ENCODE measurements around the gene NPAS3. TPM values are rescaled to one million over a fixed set of nuclear protein-coding genes. Genes with fewer than 3 reads are reported as not detected.

NPAS3 gene
- total RNA-seq, 1 donor from 2014 or later, result not detected

- H3K27me3 Mint-ChIP-seq (ENCODE audit: insufficient read depth, low read depth), result peaks cover 5% of the 10 kb centered on the region
- Histone ChIP-seq H3K4me1 (peaks cover 13% of the 10 kb centered on the region), H3F3A (ENCODE audit: low read depth) (no peaks in the 10 kb centered on the region), H3K9ac (no peak overlapping the region), H3K4me3 (no peak overlapping the region), H2AFZ (replicated peaks) (no peak overlapping the region), H4K20me1 (ENCODE audit: low read depth) (no peaks in the 10 kb centered on the region), H3K4me2 (no peak overlapping the region), H3K27me3 (no peaks in the 10 kb centered on the region), H3K36me3 (no peaks in the 10 kb centered on the region), H3K9me3 (ENCODE audit: low read depth) (no peaks in the 10 kb centered on the region), H3K27ac (no peak overlapping the region), H3K79me2 (ENCODE audit: low read depth) (no peaks in the 10 kb centered on the region)
- peaks cover 35% of the 10 kb centered on the region for H3K4me1 Mint-ChIP-seq
- H3K27ac Mint-ChIP-seq, result no peak overlapping the region
- no peak overlapping the region for H3K4me3 Mint-ChIP-seq
- TF ChIP-seq EZH2phosphoT487 (IDR thresholded peaks at IDR 0.05) (no peak), EZH2 (IDR thresholded peaks at IDR 0.05) (no peak)
- TF ChIP-seq, protein P1, sequence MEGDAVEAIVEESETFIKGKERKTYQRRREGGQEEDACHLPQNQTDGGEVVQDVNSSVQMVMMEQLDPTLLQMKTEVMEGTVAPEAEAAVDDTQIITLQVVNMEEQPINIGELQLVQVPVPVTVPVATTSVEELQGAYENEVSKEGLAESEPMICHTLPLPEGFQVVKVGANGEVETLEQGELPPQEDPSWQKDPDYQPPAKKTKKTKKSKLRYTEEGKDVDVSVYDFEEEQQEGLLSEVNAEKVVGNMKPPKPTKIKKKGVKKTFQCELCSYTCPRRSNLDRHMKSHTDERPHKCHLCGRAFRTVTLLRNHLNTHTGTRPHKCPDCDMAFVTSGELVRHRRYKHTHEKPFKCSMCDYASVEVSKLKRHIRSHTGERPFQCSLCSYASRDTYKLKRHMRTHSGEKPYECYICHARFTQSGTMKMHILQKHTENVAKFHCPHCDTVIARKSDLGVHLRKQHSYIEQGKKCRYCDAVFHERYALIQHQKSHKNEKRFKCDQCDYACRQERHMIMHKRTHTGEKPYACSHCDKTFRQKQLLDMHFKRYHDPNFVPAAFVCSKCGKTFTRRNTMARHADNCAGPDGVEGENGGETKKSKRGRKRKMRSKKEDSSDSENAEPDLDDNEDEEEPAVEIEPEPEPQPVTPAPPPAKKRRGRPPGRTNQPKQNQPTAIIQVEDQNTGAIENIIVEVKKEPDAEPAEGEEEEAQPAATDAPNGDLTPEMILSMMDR (IDR thresholded peaks at IDR 0.05), result no peak
- no peaks in the 10 kb centered on the region for H3K36me3 Mint-ChIP-seq
- no peak for DNase-seq (ENCODE audit: low spot score)
- no peaks in the 10 kb centered on the region for H3K9me3 Mint-ChIP-seq
These were observed 591.4 kb downstream of the NPAS3 start for GRCh38 chr14:33529787-33530757.

DNA sequence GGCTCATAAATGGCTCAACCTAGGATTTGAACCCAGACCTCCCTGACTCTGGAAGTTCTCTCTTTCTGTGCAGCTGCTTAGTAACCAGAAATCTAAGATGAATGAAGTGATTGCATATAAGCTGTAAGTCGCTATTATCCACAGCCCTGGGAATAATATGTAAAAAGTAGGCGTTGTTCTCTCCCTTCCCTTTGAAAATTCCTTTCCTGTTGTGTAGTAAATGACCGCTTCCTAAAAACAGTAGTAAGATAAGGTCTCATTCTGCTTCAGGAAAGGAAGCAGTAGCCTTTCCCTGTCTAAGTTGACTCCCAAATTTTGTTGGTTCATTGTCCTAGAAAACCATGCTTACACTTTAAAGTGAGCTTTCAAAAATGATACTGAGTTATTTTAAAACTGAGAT, 593.9 kb downstream of the NPAS3 start:
- no peaks in the 10 kb centered on the region for H3K9me3 ChIP-seq (ENCODE audit: low read depth)
- H3K27ac Mint-ChIP-seq, result no peak overlapping the region

DNA sequence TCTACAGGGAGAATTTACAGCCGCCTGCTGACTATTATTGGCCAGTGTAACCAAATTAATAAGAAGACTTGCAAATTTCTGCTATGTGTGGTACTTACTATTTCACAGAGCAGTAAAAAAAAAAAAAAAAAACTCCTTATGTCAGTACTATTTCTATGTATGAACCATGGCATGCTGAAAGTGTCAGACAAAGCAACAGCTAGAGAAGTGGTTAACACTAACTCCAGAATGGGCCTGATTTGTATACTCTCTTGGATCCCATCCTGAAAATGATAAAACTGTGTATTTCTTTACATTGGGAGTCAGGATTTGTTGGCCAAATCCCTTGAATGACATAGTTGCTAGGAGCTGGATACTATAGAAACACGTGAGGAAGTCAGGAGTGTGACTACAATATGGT, 595.4 kb downstream of the NPAS3 start:
- no peak overlapping the region for H3K4me2 ChIP-seq
- no peaks in the 10 kb centered on the region for H3K4me1 ChIP-seq
- Mint-ChIP-seq H3K27me3 (ENCODE audit: insufficient read depth, low read depth) (no peaks in the 10 kb centered on the region), H3K27ac (no peak overlapping the region), H3K36me3 (no peaks in the 10 kb centered on the region), H3K9me3 (no peaks in the 10 kb centered on the region), H3K4me3 (no peak overlapping the region), H3K4me1 (peaks cover 17% of the 10 kb centered on the region)
- H2AFZ ChIP-seq (replicated peaks), result peak overlapping the region; percentile 13
- H3K27me3 ChIP-seq, result no peaks in the 10 kb centered on the region
- H3K36me3 ChIP-seq, result no peaks in the 10 kb centered on the region
- H3K4me3 ChIP-seq, result no peak overlapping the region
- H3K9me3 ChIP-seq (ENCODE audit: low read depth), result no peaks in the 10 kb centered on the region
- no peaks in the 10 kb centered on the region for H3K79me2 ChIP-seq (ENCODE audit: low read depth)
- H3K9ac ChIP-seq, result no peak overlapping the region
- no peaks in the 10 kb centered on the region for H4K20me1 ChIP-seq (ENCODE audit: low read depth)
- DNase-seq (ENCODE audit: low spot score), result no peak
- H3K27ac ChIP-seq, result no peak overlapping the region
- TF ChIP-seq EZH2 (IDR thresholded peaks at IDR 0.05), result no peak
- no peak for TF ChIP-seq EZH2phosphoT487 (IDR thresholded peaks at IDR 0.05)
- TF ChIP-seq, protein P1 (IDR thresholded peaks at IDR 0.05), result no peak
- H3F3A ChIP-seq (ENCODE audit: low read depth), result no peaks in the 10 kb centered on the region

More for the DNA sequence above, 593.9 kb downstream of the NPAS3 start:
- no peaks in the 10 kb centered on the region for H3K27me3 ChIP-seq
- TF ChIP-seq EZH2 (IDR thresholded peaks at IDR 0.05) (no peak), EZH2phosphoT487 (IDR thresholded peaks at IDR 0.05) (no peak)
- TF ChIP-seq, protein P1 (IDR thresholded peaks at IDR 0.05), result no peak
- H3K9ac ChIP-seq, result no peak overlapping the region
- no peaks in the 10 kb centered on the region for H3K79me2 ChIP-seq (ENCODE audit: low read depth)
- H3K36me3 ChIP-seq, result no peaks in the 10 kb centered on the region
- peaks cover 13% of the 10 kb centered on the region for H3K4me1 ChIP-seq
- peaks cover 23% of the 10 kb centered on the region for H3K4me1 Mint-ChIP-seq
- peaks cover 5% of the 10 kb centered on the region for H3K27me3 Mint-ChIP-seq (ENCODE audit: insufficient read depth, low read depth)
- H3K4me3 ChIP-seq, result no peak overlapping the region
- H3K36me3 Mint-ChIP-seq, result no peaks in the 10 kb centered on the region
- H3F3A ChIP-seq (ENCODE audit: low read depth), result no peaks in the 10 kb centered on the region
- H2AFZ ChIP-seq (replicated peaks), result no peak overlapping the region
- no peak for DNase-seq (ENCODE audit: low spot score)
- no peak overlapping the region for H3K4me3 Mint-ChIP-seq
- no peaks in the 10 kb centered on the region for H4K20me1 ChIP-seq (ENCODE audit: low read depth)
- H3K9me3 Mint-ChIP-seq, result no peaks in the 10 kb centered on the region
- H3K27ac ChIP-seq, result no peak overlapping the region
- no peak overlapping the region for H3K4me2 ChIP-seq
